Body of pancreas (tissue), 4 donors: ENCODE results near the gene MKS1. TPM values are rescaled to one million over a fixed set of nuclear protein-coding genes. Genes with fewer than 3 reads are reported as not detected.

Source experiments
- ATAC-seq: fragments of 150-250 bp; one replicate; pipeline ENCODE4 v1.9.1; 2016
- DNase-seq, 4 donors: peaks; one replicate each; pipeline ENCODE4 v3.0.0-alpha.2; 2019
- H3K27ac ChIP-seq, 4 donors: fragments of 200-600 bp; sonication (generic); 1 replicate in 3 of 4; 2 replicates in 1 of 4; pipeline versions ENCODE4 v1.5.1 to v1.6.1; 2016 to 2019; ENCODE audit warnings: mild to moderate bottlenecking in 1 of 4, mixed read lengths in 1 of 4, moderate library complexity in 1 of 4
- H3K27me3 ChIP-seq, 2 donors: fragments of 200-600 bp; sonication (generic); one replicate each; pipeline ENCODE4 v1.6.0; 2016; ENCODE audit warnings: mild to moderate bottlenecking in 1 of 2
- H3K36me3 ChIP-seq, 2 donors: fragments of 200-600 bp; sonication (generic); replicated peaks in 1 of 2; 2 replicates each; pipeline ENCODE4 v1.5.1; 2016; ENCODE audit warnings: low read depth in 2 of 2; ENCODE audit not compliant: insufficient read depth in 1 of 2
- H3K4me1 ChIP-seq: fragments of 200-600 bp; sonication (generic); one replicate; pipeline ENCODE4 v1.6.0; 2016
- H3K4me3 ChIP-seq, 2 donors: fragments of 200-600 bp; sonication (generic); 1 replicate in 1 of 2; 2 replicates in 1 of 2; pipeline ENCODE4 v1.5.1; 2016 to 2019
- H3K9me3 ChIP-seq, 3 donors: fragments of 200-600 bp; sonication (generic); 1 replicate in 2 of 3; 2 replicates in 1 of 3; pipeline ENCODE4 v1.5.1; 2016
- CTCF ChIP-seq, 7 experiments: fragments of 450-650 bp in 4 of 7; fragments of 200-600 bp in 3 of 7; sonication (generic) in 3 of 7; IDR thresholded peaks; one replicate each; pipeline ENCODE4 v1.5.1; 2016 to 2019; ENCODE audit warnings: antibody characterized with exemption in 7 of 7
- POLR2A ChIP-seq, 3 donors: fragments of 450-650 bp; IDR thresholded peaks; one replicate each; pipeline ENCODE4 v1.6.1; 2016; ENCODE audit warnings: antibody characterized with exemption in 3 of 3, mild to moderate bottlenecking in 2 of 3
- WGBS, 2 donors: methylation state at CpG; one replicate each; pipeline ENCODE4 v1.1.5; 2017; 5-methylcytosine and 5-hydroxymethylcytosine counted together
- intact Hi-C: fragments of 100-400 bp; cut with DNase I; formaldehyde crosslinking; loops from one replicate; pipeline ENCODE4 v1.15.1; 2023
- total RNA-seq, 2 donors: library from RNA; depleted of rRNA; stranded (reverse); fragments of >200 nt; gene quantifications; one replicate each; pipeline ENCODE4 v1.1.0, GENCODE V29; 2016

The MKS1 gene
- total RNA-seq, 2 donors from 2014 or later, result 14.2 to 15.0 TPM

- Histone ChIP-seq H3K9me3 (no peaks in the 10 kb centered on the region), H3K4me1 (peaks cover 13% of the 10 kb centered on the region), H3K27ac (no peak overlapping the region), H3K27me3 (peaks cover 0 to 10% of the 10 kb centered on the region in 2 donors), H3K36me3 (no peaks in the 10 kb centered on the region), H3K4me3 (no peak overlapping the region)
- WGBS, 2 donors, result 26 to 27% methylated on average over 5 to 6 of the region's 10 CpGs
- intact Hi-C loops, result no loop called here
- DNase-seq, result no peak
- no peak for TF ChIP-seq POLR2A (IDR thresholded peaks at IDR 0.05)
- no peak for TF ChIP-seq CTCF (IDR thresholded peaks at IDR 0.05)
- no peak for ATAC-seq
Measured at GRCh38 chr17:58248955-58249269, 29.9 kb upstream of the MKS1 start.

GRCh38 chr17:58247511-58248363 is 28.7 kb upstream of the MKS1 start:
- Histone ChIP-seq H3K4me3 (no peak overlapping the region), H3K27ac (no peak overlapping the region), H3K9me3 (no peaks in the 10 kb centered on the region), H3K4me1 (peaks cover 13% of the 10 kb centered on the region), H3K27me3 (peaks cover 0 to 10% of the 10 kb centered on the region in 2 donors), H3K36me3 (no peaks in the 10 kb centered on the region)
- WGBS, 2 donors, result 76 to 81% methylated on average over 9 to 10 of the region's 10 CpGs
- intact Hi-C loops, result no loop called here
- no peak for DNase-seq
- TF ChIP-seq CTCF (IDR thresholded peaks at IDR 0.05) (no peak), POLR2A (IDR thresholded peaks at IDR 0.05) (no peak)
- no peak for ATAC-seq

GRCh38 chr17:58246781-58247180 is 27.7 kb upstream of the MKS1 start:
- DNase-seq, result no peak
- ATAC-seq, result no peak
- TF ChIP-seq CTCF (IDR thresholded peaks at IDR 0.05) (no peak), POLR2A (IDR thresholded peaks at IDR 0.05) (no peak)
- WGBS, 2 donors, result 65 to 100% methylated on average over 1 of the region's 1 CpG
- no peak overlapping the region for H3K4me3 ChIP-seq
- peaks cover 0 to 10% of the 10 kb centered on the region in 2 donors for H3K27me3 ChIP-seq
- no peaks in the 10 kb centered on the region for H3K9me3 ChIP-seq
- no peak overlapping the region for H3K27ac ChIP-seq
- no peaks in the 10 kb centered on the region for H3K36me3 ChIP-seq
- intact Hi-C loops, result no loop called here
- peaks cover 13% of the 10 kb centered on the region for H3K4me1 ChIP-seq

GRCh38 chr17:58246104-58246740 is 27.2 kb upstream of the MKS1 start:
- Histone ChIP-seq H3K4me1 (peaks cover 13% of the 10 kb centered on the region), H3K27me3 (peaks cover 0 to 10% of the 10 kb centered on the region in 2 donors), H3K36me3 (no peaks in the 10 kb centered on the region), H3K27ac (no peak overlapping the region), H3K9me3 (no peaks in the 10 kb centered on the region), H3K4me3 (no peak overlapping the region)
- intact Hi-C loops, result no loop called here
- ATAC-seq, result no peak
- TF ChIP-seq CTCF (IDR thresholded peaks at IDR 0.05) (no peak), POLR2A (IDR thresholded peaks at IDR 0.05) (no peak)
- DNase-seq, result no peak
- WGBS, 2 donors, result 67 to 75% methylated on average over 9 to 13 of the region's 13 CpGs
